Suprapubic skin (tissue), 4 donors: ENCODE results near the gene CTNNA1. TPM values are rescaled to one million over a fixed set of nuclear protein-coding genes. Genes with fewer than 3 reads are reported as not detected.
"Not testable (repeated sequence)": the region's sequence is repeated elsewhere in the genome, so short reads cannot be mapped to it uniquely, and the experiment has no call there.

ENCODE experiments used
- DNase-seq, 2 donors: peaks; one replicate each; pipeline ENCODE4 v3.0.0-alpha.2; 2019; ENCODE audit warnings: low spot score in 2 of 2
- H3K27ac ChIP-seq: fragments of 200-600 bp; sonication (generic); one replicate; pipeline ENCODE4 v1.5.1; 2019
- H3K27me3 ChIP-seq: fragments of 200-600 bp; sonication (generic); one replicate; pipeline ENCODE4 v1.5.1; 2019
- H3K36me3 ChIP-seq: fragments of 200-600 bp; sonication (generic); one replicate; pipeline ENCODE4 v1.5.1; 2019
- H3K4me1 ChIP-seq: fragments of 200-600 bp; sonication (generic); one replicate; pipeline ENCODE4 v1.5.1; 2019
- H3K4me3 ChIP-seq: fragments of 200-600 bp; sonication (generic); one replicate; pipeline ENCODE4 v1.5.1; 2019; ENCODE audit warnings: mild to moderate bottlenecking
- H3K9me3 ChIP-seq: fragments of 200-600 bp; sonication (generic); one replicate; pipeline ENCODE4 v1.5.1; 2019
- EP300 ChIP-seq: sonication (generic); formaldehyde crosslinking; IDR thresholded peaks from one replicate; pipeline ENCODE4 v1.6.1; 2017; ENCODE audit warnings: antibody characterized with exemption
- POLR2A ChIP-seq, 2 donors: fragments of 450-650 bp; IDR thresholded peaks; one replicate each; pipeline ENCODE4 v1.6.1; 2017; ENCODE audit warnings: antibody characterized with exemption in 2 of 2, mild to moderate bottlenecking in 2 of 2, moderate library complexity in 2 of 2
- POLR2AphosphoS5 ChIP-seq, 3 donors: sonication (generic); formaldehyde crosslinking; IDR thresholded peaks; one replicate each; pipeline ENCODE4 v1.6.1; 2017; ENCODE audit warnings: antibody characterized with exemption in 3 of 3
- WGBS: methylation state at CpG from one replicate; pipeline ENCODE4 v1.1.5; 2018; 5-methylcytosine and 5-hydroxymethylcytosine counted together
- total RNA-seq, 4 donors: library from RNA; depleted of rRNA; stranded (reverse); fragments of >200 nt; gene quantifications; one replicate each; pipeline ENCODE4 v1.1.0, GENCODE V29; 2016
- TF ChIP-seq, protein P1 (sequence below), 2 donors: fragments of 200-600 bp in 1 of 2; fragments of 450-650 bp in 1 of 2; sonication (generic) in 1 of 2; IDR thresholded peaks; one replicate each; pipeline ENCODE4 v1.5.1; 2016 to 2019; ENCODE audit warnings: antibody characterized with exemption in 2 of 2, mild to moderate bottlenecking in 1 of 2, moderate library complexity in 1 of 2

The CTNNA1 gene
- total RNA-seq, 4 donors from 2014 or later: 260 to 332 (median 279) TPM

DNA sequence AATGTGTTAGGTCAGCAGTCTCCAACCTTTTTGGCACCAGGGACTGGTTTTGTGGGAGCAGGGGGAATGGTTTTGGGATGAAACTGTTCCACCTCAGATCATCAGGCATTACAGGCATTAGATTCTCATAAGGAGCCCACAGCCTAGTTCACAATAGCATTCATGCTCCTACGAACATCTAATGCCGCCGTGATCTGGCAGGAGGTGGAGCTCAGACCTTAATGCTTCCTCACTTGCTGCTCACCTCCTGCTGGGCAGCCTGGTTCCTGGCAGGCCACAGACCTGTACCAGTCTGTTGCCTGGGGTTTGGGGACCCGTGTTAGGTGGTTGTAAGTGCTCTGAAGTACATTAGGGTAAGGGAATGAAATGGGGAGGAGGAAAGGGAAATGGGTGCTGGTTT lies 9.7 kb upstream of the CTNNA1 start:
- Histone ChIP-seq H3K4me3 (no peak overlapping the region), H3K27me3 (no peaks in the 10 kb centered on the region), H3K36me3 (no peaks in the 10 kb centered on the region), H3K27ac (no peak overlapping the region), H3K4me1 (no peaks in the 10 kb centered on the region), H3K9me3 (no peaks in the 10 kb centered on the region)
- no peak for TF ChIP-seq EP300
- TF ChIP-seq POLR2AphosphoS5 (IDR thresholded peaks at IDR 0.05): no peak
- no peak for TF ChIP-seq POLR2A (IDR thresholded peaks at IDR 0.05)
- TF ChIP-seq, protein P1, sequence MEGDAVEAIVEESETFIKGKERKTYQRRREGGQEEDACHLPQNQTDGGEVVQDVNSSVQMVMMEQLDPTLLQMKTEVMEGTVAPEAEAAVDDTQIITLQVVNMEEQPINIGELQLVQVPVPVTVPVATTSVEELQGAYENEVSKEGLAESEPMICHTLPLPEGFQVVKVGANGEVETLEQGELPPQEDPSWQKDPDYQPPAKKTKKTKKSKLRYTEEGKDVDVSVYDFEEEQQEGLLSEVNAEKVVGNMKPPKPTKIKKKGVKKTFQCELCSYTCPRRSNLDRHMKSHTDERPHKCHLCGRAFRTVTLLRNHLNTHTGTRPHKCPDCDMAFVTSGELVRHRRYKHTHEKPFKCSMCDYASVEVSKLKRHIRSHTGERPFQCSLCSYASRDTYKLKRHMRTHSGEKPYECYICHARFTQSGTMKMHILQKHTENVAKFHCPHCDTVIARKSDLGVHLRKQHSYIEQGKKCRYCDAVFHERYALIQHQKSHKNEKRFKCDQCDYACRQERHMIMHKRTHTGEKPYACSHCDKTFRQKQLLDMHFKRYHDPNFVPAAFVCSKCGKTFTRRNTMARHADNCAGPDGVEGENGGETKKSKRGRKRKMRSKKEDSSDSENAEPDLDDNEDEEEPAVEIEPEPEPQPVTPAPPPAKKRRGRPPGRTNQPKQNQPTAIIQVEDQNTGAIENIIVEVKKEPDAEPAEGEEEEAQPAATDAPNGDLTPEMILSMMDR (IDR thresholded peaks at IDR 0.05): no peak
- whole genome bisulfite sequencing: 89% methylated on average over 4 of the region's 4 CpGs
- DNase-seq: no peak

GRCh38 chr5:138745268-138745667 lies 8.0 kb upstream of the CTNNA1 start:
- 77% methylated on average over 6 of the region's 6 CpGs for WGBS
- H3K27ac ChIP-seq: no peak overlapping the region
- H3K36me3 ChIP-seq: no peaks in the 10 kb centered on the region
- TF ChIP-seq POLR2A (IDR thresholded peaks at IDR 0.05) (no peak), POLR2AphosphoS5 (IDR thresholded peaks at IDR 0.05) (no peak), EP300 (no peak)
- TF ChIP-seq, protein P1 (IDR thresholded peaks at IDR 0.05): no peak
- no peaks in the 10 kb centered on the region for H3K9me3 ChIP-seq
- no peak overlapping the region for H3K4me3 ChIP-seq
- no peaks in the 10 kb centered on the region for H3K27me3 ChIP-seq
- DNase-seq: no peak
- H3K4me1 ChIP-seq: no peaks in the 10 kb centered on the region

DNA sequence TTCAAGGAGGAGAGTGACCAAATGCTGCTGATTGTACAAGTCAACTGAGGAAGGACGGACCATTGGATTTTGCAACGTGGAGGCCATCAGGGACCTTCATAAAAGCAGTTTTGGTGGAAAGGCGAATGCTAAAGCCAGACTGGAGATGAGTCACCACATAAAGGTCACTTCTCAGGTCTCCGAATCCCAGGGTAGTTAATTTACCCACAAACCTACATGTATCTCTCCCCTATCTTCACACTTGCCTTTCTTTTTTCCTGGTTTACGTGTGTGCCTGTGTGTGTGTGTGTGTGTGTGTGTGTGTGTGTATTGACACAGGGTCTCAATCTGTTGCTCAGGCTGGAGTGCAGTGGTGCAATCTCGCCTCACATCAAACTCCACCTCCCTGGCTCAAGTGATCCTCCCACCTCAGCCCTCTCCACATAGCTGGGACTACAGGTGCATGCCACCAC lies 4.6 kb upstream of the CTNNA1 start:
- Histone ChIP-seq H3K36me3 (no peaks in the 10 kb centered on the region), H3K9me3 (no peaks in the 10 kb centered on the region), H3K27me3 (no peaks in the 10 kb centered on the region), H3K27ac (no peak overlapping the region), H3K4me1 (peaks cover 7% of the 10 kb centered on the region), H3K4me3 (no peak overlapping the region)
- TF ChIP-seq, protein P1 (IDR thresholded peaks at IDR 0.05): no peak
- TF ChIP-seq POLR2A (IDR thresholded peaks at IDR 0.05): no peak
- TF ChIP-seq POLR2AphosphoS5 (IDR thresholded peaks at IDR 0.05): no peak
- TF ChIP-seq EP300: no peak
- no peak for DNase-seq
- WGBS: 88% methylated on average over 6 of the region's 6 CpGs

GRCh38 chr5:138751344-138751743 lies 1.9 kb upstream of the CTNNA1 start:
- H3K27ac ChIP-seq, H3K4me3 ChIP-seq, H3K27me3 ChIP-seq, DNase-seq, H3K36me3 ChIP-seq, H3K9me3 ChIP-seq: not testable (repeated sequence)
- 91% methylated on average over 2 of the region's 2 CpGs for WGBS
- H3K4me1 ChIP-seq: peaks cover 28% of the 10 kb centered on the region

DNA sequence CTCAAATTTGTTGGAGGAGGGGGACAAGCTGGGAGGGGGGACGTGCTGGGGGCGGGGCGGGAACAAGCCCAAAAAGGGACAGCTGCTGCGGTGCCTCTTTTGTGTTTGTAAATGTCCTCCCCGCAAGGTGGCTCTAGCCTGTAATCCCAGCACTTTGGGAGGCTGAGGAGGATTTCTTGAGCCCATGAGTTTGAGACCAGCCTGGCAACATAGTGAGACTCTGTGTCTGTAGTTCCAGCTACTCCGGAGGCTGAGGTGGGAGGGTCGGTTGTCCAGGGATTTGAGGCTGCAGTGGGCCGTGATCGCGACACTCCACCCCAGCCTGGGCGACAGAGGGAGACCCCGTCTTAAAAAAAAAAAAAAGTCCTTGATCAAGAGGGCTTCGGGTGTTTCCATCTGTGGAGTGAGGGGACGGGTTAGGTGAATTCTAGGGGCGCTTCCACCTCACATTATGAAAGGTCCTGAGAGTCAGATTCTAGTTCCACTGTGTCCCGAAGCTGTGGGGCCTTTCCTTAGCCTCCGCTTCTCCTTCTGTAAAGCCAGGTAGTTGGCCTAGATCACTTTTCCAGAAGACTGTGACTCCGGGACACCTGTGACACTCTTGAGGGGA lies 779 bp upstream of the CTNNA1 start:
- DNase-seq: peak; percentile 65 to 76
- Histone ChIP-seq H3K4me1 (peaks cover 36% of the 10 kb centered on the region), H3K4me3 (peak overlapping the region; percentile 95), H3K27ac (peak overlapping the region; percentile 99), H3K9me3 (no peaks in the 10 kb centered on the region), H3K36me3 (no peaks in the 10 kb centered on the region), H3K27me3 (no peaks in the 10 kb centered on the region)
- TF ChIP-seq, protein P1 (IDR thresholded peaks at IDR 0.05): no peak
- WGBS: 19% methylated on average over 18 of the region's 18 CpGs
